Chondrocyte (in vitro differentiated cells): ENCODE measurements around the gene PRRT3. TPM values are rescaled to one million over a fixed set of nuclear protein-coding genes. Genes with fewer than 3 reads are reported as not detected.
"Not testable (repeated sequence)": the region's sequence is repeated elsewhere in the genome, so short reads cannot be mapped to it uniquely, and the experiment has no call there.

Source experiments
- DNase-seq: peaks from one replicate; pipeline ENCODE4 v3.0.0; 2021; ENCODE audit warnings: mixed read lengths, low spot score
- H3K27ac Mint-ChIP-seq: one replicate; pipeline ENCODE4 v1.8.0; 2021; ENCODE audit warnings: mild to moderate bottlenecking, moderate library complexity, mixed read lengths; ENCODE audit not compliant: unreplicated experiment
- H3K27me3 Mint-ChIP-seq: 2 replicates; pipeline ENCODE4 v1.8.0; 2021; ENCODE audit warnings: low read depth, mixed read lengths
- H3K36me3 Mint-ChIP-seq: 2 replicates; pipeline ENCODE4 v1.8.0; 2021; ENCODE audit warnings: low read depth, mixed read lengths
- H3K4me1 Mint-ChIP-seq: 2 replicates; pipeline ENCODE4 v1.8.0; 2021; ENCODE audit warnings: low read depth, mild to moderate bottlenecking, mixed read lengths
- H3K4me3 Mint-ChIP-seq: one replicate; pipeline ENCODE4 v1.8.0; 2021; ENCODE audit warnings: mild to moderate bottlenecking, moderate library complexity, mixed read lengths; ENCODE audit not compliant: unreplicated experiment
- H3K9me3 Mint-ChIP-seq: 2 replicates; pipeline ENCODE4 v1.8.0; 2021; ENCODE audit warnings: low read depth, mixed read lengths
- CTCF ChIP-seq: fragments of 200-600 bp; sonication (generic); IDR thresholded peaks from 2 replicates; pipeline ENCODE4 v1.5.0; 2021; ENCODE audit warnings: antibody characterized with exemption, mild to moderate bottlenecking, moderate library complexity
- total RNA-seq: library from RNA; stranded (reverse); gene quantifications from 3 replicates; pipeline ENCODE4 v1.2.1, GENCODE V29; 2021

PRRT3 gene
- total RNA-seq, 1 donor from 2014 or later = 3.9 TPM

GRCh38 chr3:9940746-9941145 is 11.5 kb downstream of the PRRT3 start:
- Mint-ChIP-seq H3K36me3 (peaks cover 5% of the 10 kb centered on the region), H3K4me1 (peaks cover 6% of the 10 kb centered on the region), H3K4me3 (no peak overlapping the region), H3K27ac (no peak overlapping the region), H3K9me3 (no peaks in the 10 kb centered on the region), H3K27me3 (no peaks in the 10 kb centered on the region)
- no peak for DNase-seq
- TF ChIP-seq CTCF = no peak

- H3K36me3 Mint-ChIP-seq, DNase-seq, H3K9me3 Mint-ChIP-seq, H3K4me1 Mint-ChIP-seq, H3K4me3 Mint-ChIP-seq, H3K27ac Mint-ChIP-seq, H3K27me3 Mint-ChIP-seq: not testable (repeated sequence)
Measured at GRCh38 chr3:9939906-9940305, 12.3 kb downstream of the PRRT3 start.

GRCh38 chr3:9938966-9939365 is 13.2 kb downstream of the PRRT3 start:
- peaks cover 18% of the 10 kb centered on the region for H3K4me1 Mint-ChIP-seq
- H3K27me3 Mint-ChIP-seq = no peaks in the 10 kb centered on the region
- H3K27ac Mint-ChIP-seq = no peak overlapping the region
- no peak for DNase-seq
- no peak overlapping the region for H3K4me3 Mint-ChIP-seq
- no peaks in the 10 kb centered on the region for H3K9me3 Mint-ChIP-seq
- no peak for TF ChIP-seq CTCF
- peaks cover 5% of the 10 kb centered on the region for H3K36me3 Mint-ChIP-seq

GRCh38 chr3:9937486-9938238 is 14.5 kb downstream of the PRRT3 start:
- Mint-ChIP-seq H3K27ac (no peak overlapping the region), H3K4me1 (peaks cover 20% of the 10 kb centered on the region), H3K36me3 (peaks cover 5% of the 10 kb centered on the region), H3K4me3 (no peak overlapping the region), H3K9me3 (no peaks in the 10 kb centered on the region), H3K27me3 (no peaks in the 10 kb centered on the region)
- TF ChIP-seq CTCF = no peak
- no peak for DNase-seq

- no peak for TF ChIP-seq CTCF
- H3K9me3 Mint-ChIP-seq = no peaks in the 10 kb centered on the region
- no peaks in the 10 kb centered on the region for H3K27me3 Mint-ChIP-seq
- DNase-seq = no peak
- H3K27ac Mint-ChIP-seq = no peak overlapping the region
- H3K4me1 Mint-ChIP-seq = peaks cover 24% of the 10 kb centered on the region
- peaks cover 3% of the 10 kb centered on the region for H3K36me3 Mint-ChIP-seq
- H3K4me3 Mint-ChIP-seq = no peak overlapping the region
Measured at GRCh38 chr3:9935966-9936510, 16.2 kb downstream of the PRRT3 start.

GRCh38 chr3:9934993-9935392 is 17.2 kb downstream of the PRRT3 start:
- H3K9me3 Mint-ChIP-seq = no peaks in the 10 kb centered on the region
- H3K36me3 Mint-ChIP-seq = peaks cover 9% of the 10 kb centered on the region
- TF ChIP-seq CTCF = no peak
- DNase-seq = no peak
- H3K27me3 Mint-ChIP-seq = no peaks in the 10 kb centered on the region
- H3K4me1 Mint-ChIP-seq = peaks cover 24% of the 10 kb centered on the region
- H3K4me3 Mint-ChIP-seq = peak overlapping the region; percentile 80
- H3K27ac Mint-ChIP-seq = no peak overlapping the region
